Measurements from ENCODE around the gene PTPRU.

PTPRU gene

DNA sequence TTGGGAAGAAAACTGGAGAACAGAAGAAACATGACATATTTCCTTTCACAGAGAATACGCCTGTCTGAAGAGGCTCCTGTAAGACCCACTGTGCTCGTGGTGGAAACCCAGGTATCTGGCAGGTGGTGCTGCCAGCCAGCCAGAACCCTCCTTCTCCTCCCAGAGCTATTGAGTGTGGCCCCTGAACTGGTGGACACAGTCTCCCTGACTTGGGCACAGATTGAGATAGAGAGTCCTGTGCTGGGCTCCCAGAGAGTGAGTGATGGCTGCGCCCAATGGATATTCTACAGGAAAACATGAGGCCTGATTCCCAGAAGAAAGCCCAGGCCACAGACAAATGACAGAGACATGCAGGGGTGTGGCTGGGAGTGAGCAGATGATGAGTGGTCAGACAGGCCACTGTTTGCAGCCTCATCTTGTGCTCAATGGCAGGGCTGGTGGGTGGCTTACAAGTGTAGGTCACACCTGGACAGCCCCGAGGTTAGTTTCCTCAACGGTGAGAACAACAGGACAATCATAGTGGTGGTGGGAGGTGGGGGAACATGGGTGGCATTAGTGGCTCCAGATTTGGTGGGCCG lies 127.9 kb downstream of the PTPRU start:
- Histone ChIP-seq H3K27me3 (replicated peaks; ENCODE audit: insufficient read depth, low read length) (peaks cover 93% of the 10 kb centered on the region), H3K27ac (ENCODE audit: low read length) (no peak overlapping the region), H3K4me1 (ENCODE audit: low read length) (no peaks in the 10 kb centered on the region), H3K36me3 (replicated peaks; ENCODE audit: insufficient read depth, low read length) (no peaks in the 10 kb centered on the region), H3K9me2 (replicated peaks; ENCODE audit: insufficient read depth, low read length) (no peaks in the 10 kb centered on the region), H4K20me1 (ENCODE audit: insufficient read depth, low read length) (no peaks in the 10 kb centered on the region), H2AFZ (ENCODE audit: low read length) (no peak overlapping the region), H3K79me2 (ENCODE audit: low read length) (no peaks in the 10 kb centered on the region), H3F3A (ENCODE audit: insufficient read depth, low read length) (no peaks in the 10 kb centered on the region), H3K9ac (ENCODE audit: low read length) (no peak overlapping the region), H3K4me3 (ENCODE audit: low read length) (no peak overlapping the region), H3K4me2 (ENCODE audit: low read depth, low read length) (no peak overlapping the region), H3K9me3 (replicated peaks; ENCODE audit: insufficient read depth, low read length) (no peaks in the 10 kb centered on the region)
- TF ChIP-seq EZH2 (optimal IDR thresholded peaks at IDR 0.05; ENCODE audit: low read depth, low read length) (no peak), EZH2phosphoT487 (IDR thresholded peaks at IDR 0.05; ENCODE audit: low read length) (no peak)
- TF ChIP-seq, protein P1, sequence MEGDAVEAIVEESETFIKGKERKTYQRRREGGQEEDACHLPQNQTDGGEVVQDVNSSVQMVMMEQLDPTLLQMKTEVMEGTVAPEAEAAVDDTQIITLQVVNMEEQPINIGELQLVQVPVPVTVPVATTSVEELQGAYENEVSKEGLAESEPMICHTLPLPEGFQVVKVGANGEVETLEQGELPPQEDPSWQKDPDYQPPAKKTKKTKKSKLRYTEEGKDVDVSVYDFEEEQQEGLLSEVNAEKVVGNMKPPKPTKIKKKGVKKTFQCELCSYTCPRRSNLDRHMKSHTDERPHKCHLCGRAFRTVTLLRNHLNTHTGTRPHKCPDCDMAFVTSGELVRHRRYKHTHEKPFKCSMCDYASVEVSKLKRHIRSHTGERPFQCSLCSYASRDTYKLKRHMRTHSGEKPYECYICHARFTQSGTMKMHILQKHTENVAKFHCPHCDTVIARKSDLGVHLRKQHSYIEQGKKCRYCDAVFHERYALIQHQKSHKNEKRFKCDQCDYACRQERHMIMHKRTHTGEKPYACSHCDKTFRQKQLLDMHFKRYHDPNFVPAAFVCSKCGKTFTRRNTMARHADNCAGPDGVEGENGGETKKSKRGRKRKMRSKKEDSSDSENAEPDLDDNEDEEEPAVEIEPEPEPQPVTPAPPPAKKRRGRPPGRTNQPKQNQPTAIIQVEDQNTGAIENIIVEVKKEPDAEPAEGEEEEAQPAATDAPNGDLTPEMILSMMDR (IDR thresholded peaks at IDR 0.05; ENCODE audit: low read length), result no peak
- no peak for DNase-seq

DNA sequence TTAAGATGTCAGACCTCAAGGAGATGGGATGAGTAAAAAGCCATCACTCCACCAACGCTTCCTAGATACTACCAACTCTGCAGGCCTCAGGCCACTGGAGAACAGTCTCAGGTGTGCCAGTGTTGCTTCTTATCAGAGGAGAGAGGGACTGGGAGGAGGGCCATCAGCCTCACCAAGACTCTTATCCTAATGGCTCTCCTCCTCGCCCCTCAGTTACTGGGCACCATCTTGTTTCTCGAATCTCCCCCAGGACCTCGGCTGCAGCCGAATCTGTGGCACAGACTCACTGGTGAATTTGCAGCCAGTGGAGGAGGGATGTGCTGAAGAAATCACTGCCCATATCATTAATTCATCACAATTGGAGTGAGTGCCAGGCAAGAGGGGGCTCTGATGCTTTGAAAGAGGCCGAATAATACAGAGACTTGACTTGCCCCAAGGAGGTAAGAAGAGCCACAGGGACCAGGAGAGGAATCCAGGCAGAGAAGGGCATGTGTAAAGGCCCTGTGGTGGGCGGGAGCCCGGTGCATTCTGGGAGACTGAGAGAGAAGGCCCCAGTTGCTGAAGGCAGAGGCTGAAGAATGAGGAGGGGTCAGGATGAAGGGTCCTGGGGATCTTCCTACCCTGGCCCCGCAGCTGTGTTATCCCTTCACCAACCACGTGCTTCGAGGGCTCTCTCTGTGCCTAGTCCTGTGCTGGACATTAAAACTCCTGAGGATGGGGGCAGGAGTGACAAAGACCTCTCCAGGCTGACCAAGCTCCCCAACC lies 129.8 kb downstream of the PTPRU start:
- Histone ChIP-seq H3F3A (ENCODE audit: insufficient read depth, low read length) (no peaks in the 10 kb centered on the region), H3K9ac (ENCODE audit: low read length) (no peak overlapping the region), H3K27me3 (replicated peaks; ENCODE audit: insufficient read depth, low read length) (peaks cover 99% of the 10 kb centered on the region), H3K36me3 (replicated peaks; ENCODE audit: insufficient read depth, low read length) (no peaks in the 10 kb centered on the region), H3K4me2 (ENCODE audit: low read depth, low read length) (no peak overlapping the region), H3K27ac (ENCODE audit: low read length) (no peak overlapping the region), H3K4me3 (ENCODE audit: low read length) (no peak overlapping the region), H3K9me3 (replicated peaks; ENCODE audit: insufficient read depth, low read length) (no peaks in the 10 kb centered on the region), H2AFZ (ENCODE audit: low read length) (no peak overlapping the region), H4K20me1 (ENCODE audit: insufficient read depth, low read length) (no peaks in the 10 kb centered on the region), H3K79me2 (ENCODE audit: low read length) (no peaks in the 10 kb centered on the region), H3K9me2 (replicated peaks; ENCODE audit: insufficient read depth, low read length) (no peaks in the 10 kb centered on the region), H3K4me1 (ENCODE audit: low read length) (no peaks in the 10 kb centered on the region)
- no peak for DNase-seq
- no peak for TF ChIP-seq EZH2 (optimal IDR thresholded peaks at IDR 0.05; ENCODE audit: low read depth, low read length)
- TF ChIP-seq EZH2phosphoT487 (IDR thresholded peaks at IDR 0.05; ENCODE audit: low read length), result no peak
- TF ChIP-seq, protein P1 (IDR thresholded peaks at IDR 0.05; ENCODE audit: low read length), result no peak

DNA sequence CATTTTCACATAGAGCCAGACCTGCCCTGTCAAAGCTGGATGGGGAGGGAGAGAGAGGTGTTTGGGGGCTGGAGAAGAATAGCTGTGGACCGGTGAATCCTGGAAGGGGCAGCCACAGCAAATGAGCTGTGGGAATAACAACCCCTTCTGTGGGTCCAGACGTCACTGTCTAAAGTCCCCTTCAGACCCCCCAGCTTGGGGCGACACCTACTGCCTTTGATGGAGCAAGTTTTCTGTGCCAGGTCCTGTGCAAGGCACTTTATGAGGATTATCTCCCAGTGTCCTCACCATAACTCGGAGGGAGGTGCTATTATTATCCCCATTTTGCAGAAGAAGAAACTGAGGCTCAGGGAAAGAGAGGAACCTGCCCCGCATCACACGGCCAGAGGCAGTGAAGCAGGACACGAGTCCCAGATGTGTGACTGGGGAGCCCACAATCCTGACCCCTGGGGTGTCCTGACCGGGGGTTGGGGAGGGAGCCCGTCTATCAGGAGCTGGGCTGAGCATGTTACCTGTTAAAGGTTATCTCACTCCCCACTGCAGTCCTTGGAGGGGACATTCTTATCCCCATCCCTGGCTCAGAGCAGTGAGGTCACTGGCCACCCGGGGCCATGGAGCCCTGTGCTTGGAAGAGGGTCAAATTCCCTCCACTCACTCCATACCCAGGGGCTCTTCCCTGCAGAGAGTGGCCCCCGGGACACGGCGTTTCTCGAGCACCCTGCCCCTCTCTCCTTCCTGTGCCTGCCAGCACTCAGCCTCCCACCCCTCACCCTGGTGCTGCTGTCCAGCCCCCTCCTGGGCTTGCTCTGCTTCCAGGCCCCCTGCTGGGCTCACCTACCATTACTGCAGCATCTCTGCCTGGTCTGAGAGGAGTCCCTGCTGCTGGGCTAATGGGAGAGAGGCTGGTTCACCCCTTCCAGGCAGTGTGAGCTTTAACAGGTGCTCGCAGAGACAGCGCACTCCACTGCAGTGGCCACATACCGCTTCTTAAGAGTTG lies 132.9 kb downstream of the PTPRU start:
- no peak overlapping the region for H3K27ac ChIP-seq (ENCODE audit: low read length)
- no peak overlapping the region for H3K9ac ChIP-seq (ENCODE audit: low read length)
- no peaks in the 10 kb centered on the region for H3K9me3 ChIP-seq (replicated peaks; ENCODE audit: insufficient read depth, low read length)
- H3K9me2 ChIP-seq (replicated peaks; ENCODE audit: insufficient read depth, low read length), result no peaks in the 10 kb centered on the region
- no peak overlapping the region for H3K4me3 ChIP-seq (ENCODE audit: low read length)
- H3K27me3 ChIP-seq (replicated peaks; ENCODE audit: insufficient read depth, low read length), result peaks cover 99% of the 10 kb centered on the region
- H2AFZ ChIP-seq (ENCODE audit: low read length), result no peak overlapping the region
- H3K4me2 ChIP-seq (ENCODE audit: low read depth, low read length), result no peak overlapping the region
- no peaks in the 10 kb centered on the region for H3F3A ChIP-seq (ENCODE audit: insufficient read depth, low read length)
- H3K36me3 ChIP-seq (replicated peaks; ENCODE audit: insufficient read depth, low read length), result no peaks in the 10 kb centered on the region
- no peaks in the 10 kb centered on the region for H4K20me1 ChIP-seq (ENCODE audit: insufficient read depth, low read length)
- TF ChIP-seq, protein P1 (IDR thresholded peaks at IDR 0.05; ENCODE audit: low read length), result no peak
- TF ChIP-seq EZH2phosphoT487 (IDR thresholded peaks at IDR 0.05; ENCODE audit: low read length), result no peak
- TF ChIP-seq EZH2 (optimal IDR thresholded peaks at IDR 0.05; ENCODE audit: low read depth, low read length), result no peak
- DNase-seq, result no peak
- H3K79me2 ChIP-seq (ENCODE audit: low read length), result no peaks in the 10 kb centered on the region
- no peaks in the 10 kb centered on the region for H3K4me1 ChIP-seq (ENCODE audit: low read length)
